ENCODE results near the gene ZNF215.
"Not testable (repeated sequence)": the region's sequence is repeated elsewhere in the genome, so short reads cannot be mapped to it uniquely, and the experiment has no call there.

Gene ZNF215

GRCh38 chr11:6926208-6927029 is at the start of gene ZNF215:
Gene ZNF215 (plus strand): TSS chr11:6926426. CDS start chr11:6932273, 5,847 bp downstream.
- no peak for DNase-seq (ENCODE audit: low read depth)

- DNase-seq (ENCODE audit: low read depth): no peak
Observed at GRCh38 chr11:6876914-6877313, 49.3 kb upstream of the ZNF215 start.

- DNase-seq (ENCODE audit: low read depth): no peak
Observed at GRCh38 chr11:6882751-6883150, 43.5 kb upstream of the ZNF215 start.

- not testable (repeated sequence) for DNase-seq (ENCODE audit: low read depth)
Observed at GRCh38 chr11:6887711-6888110, 38.5 kb upstream of the ZNF215 start.

DNA sequence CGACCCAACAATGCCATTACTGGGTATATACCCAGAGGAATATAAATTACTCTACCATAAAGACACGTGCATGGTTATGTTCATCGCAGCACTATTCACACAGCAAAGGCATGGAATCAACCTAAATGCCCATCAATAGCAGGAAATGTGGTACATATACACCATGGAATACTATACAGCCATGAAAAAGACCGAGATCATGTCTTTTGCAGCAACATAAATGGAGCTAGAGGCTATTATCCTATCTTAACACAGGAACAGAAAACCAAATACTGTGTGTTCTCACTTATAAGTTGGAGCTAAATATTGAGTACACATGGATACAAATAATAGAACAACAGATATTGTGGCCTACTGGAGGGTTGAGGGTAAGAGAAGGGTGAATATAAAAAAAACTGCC is 37.4 kb upstream of the ZNF215 start:
- no peak for DNase-seq (ENCODE audit: low read depth)

GRCh38 chr11:6889835-6890234 is 36.4 kb upstream of the ZNF215 start:
- DNase-seq (ENCODE audit: low read depth): no peak

DNA sequence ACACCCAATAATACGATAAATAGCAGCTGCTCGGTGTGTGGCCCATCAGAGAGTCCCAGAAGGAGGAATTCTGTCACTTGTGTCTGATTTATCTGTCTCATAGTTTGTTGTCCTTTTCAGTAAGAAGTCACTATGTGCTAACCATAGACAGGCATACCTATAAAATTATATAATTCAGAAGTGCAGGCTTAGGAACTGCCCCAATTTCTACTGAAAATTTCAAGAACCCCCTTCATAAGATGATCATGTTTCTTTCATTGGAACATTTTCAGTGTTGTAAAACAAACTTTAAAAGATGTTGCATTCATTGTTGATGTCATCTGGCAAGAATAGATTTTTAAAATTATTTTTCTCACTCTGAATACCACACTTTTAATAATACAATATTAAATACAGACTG is 33.8 kb upstream of the ZNF215 start, which contains the start of gene OR2D2:
Gene OR2D2, minus strand, starts transcription at position 101 of the 400 bp plus-strand sequence. Its CDS starts 0 bp downstream, at position 101.
- DNase-seq (ENCODE audit: low read depth): no peak

GRCh38 chr11:6894097-6894496 is 32.1 kb upstream of the ZNF215 start:
- no peak for DNase-seq (ENCODE audit: low read depth)

- DNase-seq (ENCODE audit: low read depth): no peak
Observed at GRCh38 chr11:6895010-6895409, 31.2 kb upstream of the ZNF215 start.

DNA sequence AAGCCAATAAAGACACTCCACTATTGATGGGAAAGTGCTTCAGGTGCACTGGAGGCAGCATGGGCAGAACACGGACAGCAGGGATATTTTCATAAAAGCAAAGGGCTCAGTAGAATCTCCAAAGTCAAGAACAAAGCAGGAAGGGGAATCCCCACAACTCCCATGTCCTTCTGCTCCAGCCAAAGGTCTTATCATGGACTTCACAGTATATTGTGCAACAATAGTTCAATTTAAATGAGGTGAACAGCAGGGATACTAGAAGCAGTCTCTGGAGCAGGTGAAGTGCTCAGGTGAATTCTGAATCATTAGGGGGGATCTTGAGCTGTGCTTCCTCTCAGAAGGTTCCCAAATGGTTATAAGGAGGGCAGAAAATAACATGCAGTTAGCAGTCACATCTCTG is 27.3 kb upstream of the ZNF215 start:
- no peak for DNase-seq (ENCODE audit: low read depth)

DNA sequence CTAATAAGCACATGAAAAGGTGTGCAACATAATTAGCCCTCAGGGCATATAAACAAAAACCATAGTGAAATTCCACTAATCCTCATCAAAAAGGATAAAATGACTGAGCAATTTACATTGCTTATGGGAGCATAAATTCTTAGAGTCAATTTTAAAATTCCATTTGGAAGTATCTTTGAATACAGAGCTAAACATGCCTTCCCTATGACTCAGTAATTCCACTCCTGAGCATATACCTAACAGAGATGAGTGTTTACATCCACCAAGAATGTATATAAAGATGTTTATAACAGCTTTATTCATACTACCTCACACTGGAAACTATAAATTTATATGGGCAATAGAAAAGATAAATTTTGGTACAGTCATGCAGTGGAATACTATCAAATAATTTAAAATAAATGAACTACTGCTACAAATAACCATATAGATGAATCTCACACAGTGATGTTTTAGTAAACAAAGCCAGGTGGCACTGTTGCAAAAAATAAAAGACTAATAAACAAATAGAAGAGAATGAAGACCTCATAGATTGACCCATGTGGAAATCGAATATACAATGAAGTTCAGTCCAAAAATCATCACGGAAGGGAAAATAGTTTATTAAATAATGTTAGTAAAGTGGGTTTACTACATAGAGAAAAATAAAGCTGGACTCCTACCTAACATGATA is 25.8 kb upstream of the ZNF215 start:
- no peak for DNase-seq (ENCODE audit: low read depth)

DNA sequence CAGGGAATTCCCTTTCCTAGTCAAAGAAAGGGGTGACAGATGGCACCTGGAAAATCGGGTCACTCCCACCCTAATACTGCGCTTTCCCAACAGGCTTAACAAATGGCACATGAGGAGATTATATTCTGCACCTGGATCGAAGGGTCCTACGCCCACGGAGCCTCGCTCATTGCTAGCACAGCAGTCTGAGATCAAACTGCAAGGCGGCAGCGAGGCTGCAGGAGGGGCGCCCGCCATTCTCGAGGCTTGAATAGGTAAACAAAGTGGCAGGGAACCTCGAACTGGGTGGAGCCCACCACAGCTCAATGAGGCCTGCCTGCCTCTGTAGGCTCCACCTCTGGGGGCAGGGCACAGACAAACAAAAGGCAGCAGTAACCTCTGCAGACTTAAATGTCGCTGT is 21.4 kb upstream of the ZNF215 start:
- DNase-seq (ENCODE audit: low read depth): not testable (repeated sequence)

DNA sequence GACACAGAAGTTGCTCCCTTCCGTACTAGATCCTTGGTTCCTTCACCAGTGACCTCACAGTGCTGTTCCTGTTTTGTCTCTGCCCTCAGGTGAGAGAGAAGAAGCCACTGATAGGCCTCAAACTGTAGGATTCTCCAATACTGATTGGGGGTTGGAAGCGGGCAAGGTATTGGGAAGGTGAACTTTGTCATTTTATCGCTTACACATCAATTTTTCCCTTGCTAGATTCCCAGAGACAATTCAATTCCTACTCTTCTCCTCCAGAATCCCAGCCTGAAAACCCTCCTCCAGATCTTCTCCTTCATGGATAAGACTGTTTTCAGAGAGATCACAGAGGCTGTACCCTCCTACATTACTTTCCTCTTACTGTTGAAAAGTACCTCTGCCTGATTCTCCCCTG is 14.8 kb upstream of the ZNF215 start:
- no peak for DNase-seq (ENCODE audit: low read depth)

DNA sequence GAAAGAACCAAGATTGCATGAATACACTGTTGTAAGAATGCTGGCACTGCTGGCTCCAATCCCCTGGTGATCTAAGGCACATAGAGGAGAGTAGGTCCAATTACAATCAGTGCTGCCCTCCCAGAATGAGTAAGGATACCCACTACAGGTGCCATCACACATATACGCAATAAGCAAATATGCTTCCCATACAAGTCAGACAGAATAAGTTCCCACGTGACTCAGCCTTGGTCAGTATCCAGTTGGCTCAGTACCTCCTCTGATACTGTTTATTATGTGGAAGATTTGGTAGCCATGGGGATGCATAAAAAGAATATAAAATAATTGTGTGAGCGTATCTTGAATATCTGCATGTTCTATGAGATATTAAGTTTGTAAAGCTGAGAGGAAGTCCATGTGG is 14.3 kb upstream of the ZNF215 start:
- no peak for DNase-seq (ENCODE audit: low read depth)

GRCh38 chr11:6919698-6920097 is 6.5 kb upstream of the ZNF215 start:
- no peak for DNase-seq (ENCODE audit: low read depth)

GRCh38 chr11:6920702-6921101 is 5.5 kb upstream of the ZNF215 start, which contains the start of gene OR2D3:
Gene OR2D3 (plus strand): TSS chr11:6921002. CDS start chr11:6921002, 0 bp downstream.
- DNase-seq (ENCODE audit: low read depth): no peak

- DNase-seq (ENCODE audit: low read depth): no peak
Observed at GRCh38 chr11:6925007-6925577, 1.1 kb upstream of the ZNF215 start.

GRCh38 chr11:6925636-6926207 is 504 bp upstream of the ZNF215 start:
- DNase-seq (ENCODE audit: low read depth): no peak

- no peak for DNase-seq (ENCODE audit: low read depth)
Observed at GRCh38 chr11:6927030-6927617, 898 bp downstream of the ZNF215 start.

DNA sequence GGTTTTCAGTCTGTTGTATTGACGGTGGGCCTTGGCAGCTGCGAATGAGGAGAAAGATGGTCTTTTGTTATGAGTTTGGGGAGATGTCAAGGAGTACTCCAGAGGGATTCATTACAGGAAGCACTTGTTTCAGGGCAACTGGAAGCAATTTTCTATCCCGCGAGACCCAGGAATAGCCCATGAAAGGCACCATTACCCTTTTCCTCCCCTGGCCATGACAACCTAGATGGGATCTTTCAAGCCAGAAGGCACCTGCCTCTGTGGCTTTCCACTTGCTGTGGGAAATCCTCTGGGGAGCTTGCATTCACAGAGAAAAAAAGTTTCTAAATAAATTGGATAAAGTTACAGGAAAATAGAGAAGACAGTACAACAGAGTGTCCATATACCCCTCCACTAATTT is 2.7 kb downstream of the ZNF215 start:
- no peak for DNase-seq (ENCODE audit: low read depth)

DNA sequence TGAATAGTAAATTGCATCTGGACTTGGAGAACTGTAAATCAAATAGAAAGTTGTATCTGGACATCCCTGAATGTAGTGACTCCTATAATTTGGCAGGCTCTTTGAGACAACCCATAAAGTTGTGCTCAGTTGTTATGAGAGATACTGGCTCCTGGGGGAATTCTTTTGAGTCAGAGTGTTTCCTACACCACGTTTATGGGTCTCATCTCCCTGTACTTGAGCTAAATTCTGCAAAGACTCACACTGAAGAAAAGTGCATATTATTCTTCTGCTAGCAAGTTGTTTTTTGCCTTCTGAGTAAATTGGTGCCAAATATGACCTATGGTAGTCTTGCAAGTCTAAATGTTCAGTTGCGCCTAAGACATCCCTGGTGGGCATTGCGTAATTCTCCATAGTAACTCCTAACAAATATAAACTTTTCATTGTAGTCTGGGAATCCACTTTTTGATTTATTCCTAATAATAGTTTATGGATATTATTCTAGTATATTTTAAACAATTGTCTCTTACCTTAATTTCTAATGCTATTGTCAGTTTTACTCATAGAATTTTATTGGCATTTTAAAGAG is 5.0 kb downstream of the ZNF215 start:
- no peak for DNase-seq (ENCODE audit: low read depth)

- DNase-seq (ENCODE audit: low read depth): no peak
Observed at GRCh38 chr11:6932145-6932544, 5.9 kb downstream of the ZNF215 start.
